Measurements from ENCODE around the gene EOGT. TPM values are rescaled to one million over a fixed set of nuclear protein-coding genes. Genes with fewer than 3 reads are reported as not detected.
A peak's percentile ranks its signal among the peaks of the same experiment; 100 is the strongest.

Gene EOGT
- total RNA-seq, 4 donors from 2014 or later = 14.6 to 33.2 (median 20.8) TPM

- H3K27ac ChIP-seq = no peak overlapping the region
- no peak for DNase-seq
- H3K27me3 ChIP-seq = no peaks in the 10 kb centered on the region
- intact Hi-C loops (cut with DNase I) = no loop called here
- peaks cover 56 to 69% of the 10 kb centered on the region in 2 donors for H3K36me3 ChIP-seq
- no peaks in the 10 kb centered on the region for H3K9me3 ChIP-seq
- TF ChIP-seq, protein P1, sequence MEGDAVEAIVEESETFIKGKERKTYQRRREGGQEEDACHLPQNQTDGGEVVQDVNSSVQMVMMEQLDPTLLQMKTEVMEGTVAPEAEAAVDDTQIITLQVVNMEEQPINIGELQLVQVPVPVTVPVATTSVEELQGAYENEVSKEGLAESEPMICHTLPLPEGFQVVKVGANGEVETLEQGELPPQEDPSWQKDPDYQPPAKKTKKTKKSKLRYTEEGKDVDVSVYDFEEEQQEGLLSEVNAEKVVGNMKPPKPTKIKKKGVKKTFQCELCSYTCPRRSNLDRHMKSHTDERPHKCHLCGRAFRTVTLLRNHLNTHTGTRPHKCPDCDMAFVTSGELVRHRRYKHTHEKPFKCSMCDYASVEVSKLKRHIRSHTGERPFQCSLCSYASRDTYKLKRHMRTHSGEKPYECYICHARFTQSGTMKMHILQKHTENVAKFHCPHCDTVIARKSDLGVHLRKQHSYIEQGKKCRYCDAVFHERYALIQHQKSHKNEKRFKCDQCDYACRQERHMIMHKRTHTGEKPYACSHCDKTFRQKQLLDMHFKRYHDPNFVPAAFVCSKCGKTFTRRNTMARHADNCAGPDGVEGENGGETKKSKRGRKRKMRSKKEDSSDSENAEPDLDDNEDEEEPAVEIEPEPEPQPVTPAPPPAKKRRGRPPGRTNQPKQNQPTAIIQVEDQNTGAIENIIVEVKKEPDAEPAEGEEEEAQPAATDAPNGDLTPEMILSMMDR (IDR thresholded peaks at IDR 0.05) = no peak
- TF ChIP-seq POLR2A (IDR thresholded peaks at IDR 0.05) = no peak
- no peaks in the 10 kb centered on the region for H3K4me1 ChIP-seq
- 95 to 98% methylated on average over 2 of the region's 2 CpGs for WGBS, 2 donors
- H3K4me3 ChIP-seq (replicated peaks in 1 of 3) = no peak overlapping the region
Observed at GRCh38 chr3:69032142-69032541, 18.7 kb upstream of the EOGT start.

GRCh38 chr3:69031635-69032034 lies 18.2 kb upstream of the EOGT start:
- WGBS, 2 donors = 93 to 96% methylated on average over 1 of the region's 1 CpG
- Histone ChIP-seq H3K4me3 (replicated peaks in 1 of 3) (no peak overlapping the region), H3K9me3 (no peaks in the 10 kb centered on the region), H3K36me3 (peaks cover 51 to 72% of the 10 kb centered on the region in 2 donors), H3K4me1 (no peaks in the 10 kb centered on the region), H3K27ac (no peak overlapping the region), H3K27me3 (no peaks in the 10 kb centered on the region)
- no peak for DNase-seq
- TF ChIP-seq POLR2A (IDR thresholded peaks at IDR 0.05) = no peak
- TF ChIP-seq, protein P1 (IDR thresholded peaks at IDR 0.05) = no peak
- intact Hi-C loops (cut with DNase I) = no loop called here

- intact Hi-C loops (cut with DNase I) = no loop called here
- H3K9me3 ChIP-seq = no peaks in the 10 kb centered on the region
- WGBS, 2 donors = 74 to 75% methylated on average over 4 of the region's 4 CpGs
- no peaks in the 10 kb centered on the region for H3K27me3 ChIP-seq
- no peaks in the 10 kb centered on the region for H3K4me1 ChIP-seq
- H3K4me3 ChIP-seq (replicated peaks in 1 of 3) = no peak overlapping the region
- peaks cover 9 to 10% of the 10 kb centered on the region in 2 donors for H3K36me3 ChIP-seq
- no peak for DNase-seq
- no peak overlapping the region for H3K27ac ChIP-seq
- TF ChIP-seq, protein P1 (IDR thresholded peaks at IDR 0.05) = no peak
- no peak for TF ChIP-seq POLR2A (IDR thresholded peaks at IDR 0.05)
Observed at GRCh38 chr3:69020857-69021256, 7.4 kb upstream of the EOGT start.

DNA sequence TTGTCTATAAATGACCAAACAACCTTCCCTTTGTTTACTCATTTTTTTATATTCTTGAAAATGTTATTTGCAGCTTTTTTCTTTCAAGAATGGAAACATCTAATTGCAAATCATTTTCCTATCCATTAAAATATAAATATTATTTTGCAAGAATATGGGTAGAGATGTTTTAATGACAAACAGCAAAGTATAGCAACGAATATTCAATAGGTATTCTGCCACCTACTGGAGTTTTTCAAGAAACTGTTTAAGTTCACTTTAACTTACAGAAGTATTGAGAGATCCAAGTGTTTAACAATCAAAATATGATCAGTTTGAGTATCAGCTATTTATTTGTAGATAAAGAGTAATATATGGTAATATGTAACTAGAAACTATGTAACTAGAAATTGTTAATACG lies 6.9 kb upstream of the EOGT start:
- Histone ChIP-seq H3K4me1 (no peaks in the 10 kb centered on the region), H3K36me3 (peaks cover 5 to 6% of the 10 kb centered on the region in 2 donors), H3K4me3 (replicated peaks in 1 of 3) (no peak overlapping the region), H3K27me3 (no peaks in the 10 kb centered on the region), H3K9me3 (no peaks in the 10 kb centered on the region), H3K27ac (no peak overlapping the region)
- intact Hi-C loops (cut with DNase I) = no loop called here
- TF ChIP-seq POLR2A (IDR thresholded peaks at IDR 0.05) = no peak
- TF ChIP-seq, protein P1 (IDR thresholded peaks at IDR 0.05) = peak in 1 of 6 experiments; percentile 9
- DNase-seq = no peak
- WGBS, 2 donors = 53 to 54% methylated on average over 2 of the region's 2 CpGs

DNA sequence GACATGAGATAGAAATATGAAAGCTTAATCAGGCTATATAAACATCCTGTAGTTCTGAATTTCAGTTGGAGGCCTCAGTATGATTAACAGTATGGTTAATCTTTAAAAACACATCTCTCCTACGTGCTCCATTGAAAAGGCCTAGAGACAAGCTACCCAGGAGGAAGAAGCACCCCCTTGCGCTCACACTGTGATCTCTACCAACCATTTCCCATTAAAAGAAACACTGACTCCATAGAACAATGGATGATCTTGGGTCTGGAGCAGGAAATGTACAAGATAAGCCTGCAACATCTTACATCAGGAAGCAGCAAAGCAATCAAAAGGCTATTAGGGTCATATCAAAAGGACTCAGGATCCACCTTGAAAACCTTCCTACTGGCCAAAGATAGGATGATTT lies 3.4 kb upstream of the EOGT start:
- H3K4me1 ChIP-seq = peaks cover 0 to 7% of the 10 kb centered on the region in 2 donors

More for the DNA sequence above, 3.4 kb upstream of the EOGT start:
- Histone ChIP-seq H3K9me3 (no peaks in the 10 kb centered on the region), H3K27me3 (no peaks in the 10 kb centered on the region), H3K27ac (no peak overlapping the region), H3K36me3 (no peaks in the 10 kb centered on the region), H3K4me3 (replicated peaks in 1 of 3) (no peak overlapping the region)
- intact Hi-C loops (cut with DNase I) = no loop called here
- TF ChIP-seq POLR2A (IDR thresholded peaks at IDR 0.05) = no peak
- TF ChIP-seq, protein P1 (IDR thresholded peaks at IDR 0.05) = no peak
- 73 to 89% methylated on average over 2 of the region's 2 CpGs for WGBS, 2 donors
- no peak for DNase-seq
